ENCODE measurements around the gene CDH3. TPM values are rescaled to one million over a fixed set of nuclear protein-coding genes. Genes with fewer than 3 reads are reported as not detected.

CDH3 gene
- total RNA-seq, 1 donor from 2014 or later = 1.1 TPM

- Mint-ChIP-seq H3K27me3 (ENCODE audit: low read depth) (no peaks in the 10 kb centered on the region), H3K36me3 (ENCODE audit: low read depth) (no peaks in the 10 kb centered on the region), H3K9me3 (ENCODE audit: low read depth) (no peaks in the 10 kb centered on the region), H3K4me1 (ENCODE audit: low read depth) (peaks cover 18% of the 10 kb centered on the region), H3K27ac (ENCODE audit: unreplicated experiment) (no peak overlapping the region), H3K4me3 (ENCODE audit: unreplicated experiment) (peak overlapping the region; percentile 57)
- no peak for TF ChIP-seq CTCF (IDR thresholded peaks at IDR 0.05)
- DNase-seq (ENCODE audit: low spot score) = no peak
Observed at GRCh38 chr16:68642436-68643101, 2.5 kb upstream of the CDH3 start.

- DNase-seq (ENCODE audit: low spot score) = no peak
- TF ChIP-seq CTCF (IDR thresholded peaks at IDR 0.05) = no peak
- no peak overlapping the region for H3K27ac Mint-ChIP-seq (ENCODE audit: unreplicated experiment)
- H3K27me3 Mint-ChIP-seq (ENCODE audit: low read depth) = no peaks in the 10 kb centered on the region
- H3K4me3 Mint-ChIP-seq (ENCODE audit: unreplicated experiment) = no peak overlapping the region
- no peaks in the 10 kb centered on the region for H3K36me3 Mint-ChIP-seq (ENCODE audit: low read depth)
- H3K9me3 Mint-ChIP-seq (ENCODE audit: low read depth) = no peaks in the 10 kb centered on the region
- H3K4me1 Mint-ChIP-seq (ENCODE audit: low read depth) = peaks cover 18% of the 10 kb centered on the region
Observed at GRCh38 chr16:68643227-68643626, 1.9 kb upstream of the CDH3 start.

GRCh38 chr16:68643847-68644246 is 1.3 kb upstream of the CDH3 start:
- no peaks in the 10 kb centered on the region for H3K9me3 Mint-ChIP-seq (ENCODE audit: low read depth)
- no peak for DNase-seq (ENCODE audit: low spot score)
- peaks cover 18% of the 10 kb centered on the region for H3K4me1 Mint-ChIP-seq (ENCODE audit: low read depth)
- H3K27me3 Mint-ChIP-seq (ENCODE audit: low read depth) = no peaks in the 10 kb centered on the region
- H3K27ac Mint-ChIP-seq (ENCODE audit: unreplicated experiment) = no peak overlapping the region
- TF ChIP-seq CTCF (IDR thresholded peaks at IDR 0.05) = no peak
- no peaks in the 10 kb centered on the region for H3K36me3 Mint-ChIP-seq (ENCODE audit: low read depth)
- H3K4me3 Mint-ChIP-seq (ENCODE audit: unreplicated experiment) = no peak overlapping the region

DNA sequence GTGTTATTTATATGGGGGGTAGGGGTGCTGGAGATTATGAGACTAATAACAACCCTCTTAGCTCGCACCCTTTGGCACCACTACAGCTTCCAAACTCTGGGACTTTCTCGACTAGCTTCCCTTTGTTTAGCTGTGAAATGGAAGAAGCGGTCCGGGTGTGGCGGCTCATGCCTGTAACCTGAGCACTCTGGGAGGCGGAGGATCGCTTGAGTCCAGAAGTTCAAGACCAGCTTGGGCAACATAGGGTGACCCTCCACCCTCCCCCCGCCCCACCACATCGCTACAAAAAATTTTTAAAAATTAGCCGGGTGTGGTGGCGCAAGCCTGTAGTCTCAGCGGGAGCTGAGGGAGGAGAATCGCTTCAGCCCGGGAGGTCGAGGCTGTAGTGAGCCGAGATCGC is 814 bp upstream of the CDH3 start:
- H3K27me3 Mint-ChIP-seq (ENCODE audit: low read depth) = no peaks in the 10 kb centered on the region
- DNase-seq (ENCODE audit: low spot score) = no peak
- no peaks in the 10 kb centered on the region for H3K9me3 Mint-ChIP-seq (ENCODE audit: low read depth)
- no peaks in the 10 kb centered on the region for H3K36me3 Mint-ChIP-seq (ENCODE audit: low read depth)
- peaks cover 18% of the 10 kb centered on the region for H3K4me1 Mint-ChIP-seq (ENCODE audit: low read depth)
- H3K4me3 Mint-ChIP-seq (ENCODE audit: unreplicated experiment) = peak overlapping the region; percentile 63
- TF ChIP-seq CTCF (IDR thresholded peaks at IDR 0.05) = no peak
- no peak overlapping the region for H3K27ac Mint-ChIP-seq (ENCODE audit: unreplicated experiment)

DNA sequence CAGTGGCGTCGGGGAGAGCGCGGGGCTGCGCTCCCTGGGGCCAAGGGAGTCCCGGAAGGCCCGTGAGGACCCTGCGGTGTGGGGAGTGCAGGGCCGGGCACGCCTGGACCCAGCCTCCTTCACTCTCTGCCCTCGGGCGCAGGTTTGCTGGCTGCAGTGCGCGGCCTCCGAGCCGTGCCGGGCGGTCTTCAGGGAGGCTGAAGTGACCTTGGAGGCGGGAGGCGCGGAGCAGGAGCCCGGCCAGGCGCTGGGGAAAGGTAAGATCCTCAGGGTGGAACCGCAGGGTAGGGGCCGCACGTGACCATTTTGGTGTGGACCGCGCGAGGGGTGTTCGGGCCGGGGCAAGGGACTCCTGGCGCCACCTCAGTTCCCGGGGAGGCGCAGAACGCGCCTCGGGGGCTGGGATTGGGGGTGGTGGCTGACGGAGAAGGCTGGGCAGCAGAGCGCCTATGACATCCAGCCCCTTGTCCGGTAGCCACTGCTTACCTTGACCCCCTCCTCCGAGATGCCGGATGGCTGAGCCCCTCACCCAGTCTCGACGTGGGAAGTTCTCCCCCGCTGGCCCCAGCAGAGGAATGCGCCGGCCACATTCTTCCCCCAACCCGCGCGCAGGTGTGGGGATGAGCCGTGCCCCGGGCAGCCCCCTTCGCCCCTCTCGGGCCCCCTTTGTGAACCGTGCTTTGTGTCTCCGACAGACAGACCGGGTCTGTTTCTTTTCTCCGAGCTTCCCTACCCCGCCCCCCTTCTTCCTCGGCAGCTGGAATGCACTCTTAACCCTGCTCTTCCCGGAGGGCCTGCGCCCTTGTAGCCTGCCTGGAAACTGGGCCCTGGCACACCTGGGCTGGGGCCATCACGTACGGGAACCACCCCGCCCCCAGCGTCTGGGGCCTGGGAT is 631 bp downstream of the CDH3 start:
- H3K27me3 Mint-ChIP-seq (ENCODE audit: low read depth) = no peaks in the 10 kb centered on the region
- no peak overlapping the region for H3K27ac Mint-ChIP-seq (ENCODE audit: unreplicated experiment)
- H3K36me3 Mint-ChIP-seq (ENCODE audit: low read depth) = no peaks in the 10 kb centered on the region
- H3K4me1 Mint-ChIP-seq (ENCODE audit: low read depth) = peaks cover 18% of the 10 kb centered on the region
- DNase-seq (ENCODE audit: low spot score) = no peak
- no peak for TF ChIP-seq CTCF (IDR thresholded peaks at IDR 0.05)
- peak overlapping the region; percentile 61 for H3K4me3 Mint-ChIP-seq (ENCODE audit: unreplicated experiment)
- no peaks in the 10 kb centered on the region for H3K9me3 Mint-ChIP-seq (ENCODE audit: low read depth)

Data from chondrocyte (in vitro differentiated cells).